Nephron progenitor cell (in vitro differentiated cells): ENCODE data around the gene TNN.
A peak's percentile ranks its signal among the peaks of the same experiment; 100 is the strongest.

ENCODE experiments used
- DNase-seq: peaks from one replicate; pipeline ENCODE4 v3.0.0; 2021
- H3K27ac Mint-ChIP-seq: 2 replicates; pipeline ENCODE4 v1.8.0; 2021; ENCODE audit warnings: mild to moderate bottlenecking, moderate library complexity, mixed read lengths
- H3K27me3 Mint-ChIP-seq: 2 replicates; pipeline ENCODE4 v1.8.0; 2021; ENCODE audit warnings: mild to moderate bottlenecking, low read depth, mixed read lengths; ENCODE audit not compliant: poor library complexity
- H3K36me3 Mint-ChIP-seq: 2 replicates; pipeline ENCODE4 v1.8.0; 2021; ENCODE audit warnings: low read depth, mixed read lengths
- H3K4me1 Mint-ChIP-seq: 2 replicates; pipeline ENCODE4 v1.8.0; 2021; ENCODE audit warnings: mixed read lengths
- H3K4me3 Mint-ChIP-seq: 2 replicates; pipeline ENCODE4 v1.8.0; 2021; ENCODE audit warnings: mild to moderate bottlenecking, moderate library complexity, mixed read lengths
- H3K9me3 Mint-ChIP-seq: 2 replicates; pipeline ENCODE4 v1.8.0; 2021; ENCODE audit warnings: mild to moderate bottlenecking, moderate library complexity, mixed read lengths
- CTCF ChIP-seq: fragments of 200-600 bp; sonication (generic); IDR thresholded peaks from 2 replicates; pipeline ENCODE4 v1.5.0; 2021; ENCODE audit warnings: antibody characterized with exemption

The TNN gene

DNA sequence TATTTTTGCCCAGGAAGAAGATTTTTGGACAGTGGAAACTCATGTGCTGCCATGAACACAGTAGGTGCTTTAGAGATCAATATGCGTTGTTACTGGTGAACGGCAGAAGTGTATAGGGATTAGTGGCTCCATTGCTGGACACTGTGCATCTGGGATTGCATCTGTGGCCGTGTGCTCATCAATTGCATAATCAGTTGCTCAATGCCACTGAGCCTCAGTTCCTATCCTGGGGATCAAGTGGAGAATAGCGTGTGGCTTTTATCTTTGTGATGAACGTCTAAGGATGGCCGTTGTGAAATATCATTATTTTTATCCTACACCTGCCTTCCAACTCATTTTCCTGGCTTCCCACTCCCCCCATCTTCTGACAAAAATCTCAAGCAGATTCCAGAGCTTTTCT lies 5.4 kb downstream of the TNN start:
- DNase-seq = no peak

DNA sequence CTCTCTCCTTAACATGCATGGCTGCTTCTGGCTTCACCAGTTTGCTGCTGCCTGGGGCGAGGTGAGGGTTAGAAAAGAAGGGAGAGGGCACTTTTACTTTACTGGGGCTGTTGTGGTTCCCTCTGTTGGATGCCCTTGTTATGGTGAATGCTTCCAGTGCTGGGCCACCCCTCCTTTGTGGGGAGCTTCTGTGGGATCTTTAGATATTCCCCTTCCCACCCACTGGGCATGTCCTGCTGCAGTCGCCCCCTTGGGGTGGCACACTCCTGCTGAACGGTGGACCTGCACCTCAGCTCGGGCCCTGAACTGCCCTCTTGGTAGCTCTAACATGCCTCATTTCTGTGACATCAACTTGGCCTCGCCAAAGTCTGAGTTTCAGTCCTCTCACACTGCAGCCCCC lies 6.0 kb downstream of the TNN start:
- no peak for DNase-seq
- H3K27ac Mint-ChIP-seq = no peak overlapping the region
- H3K36me3 Mint-ChIP-seq = no peaks in the 10 kb centered on the region
- H3K9me3 Mint-ChIP-seq = no peaks in the 10 kb centered on the region
- no peak for TF ChIP-seq CTCF
- peaks cover 9% of the 10 kb centered on the region for H3K27me3 Mint-ChIP-seq
- H3K4me3 Mint-ChIP-seq = no peak overlapping the region
- peaks cover 49% of the 10 kb centered on the region for H3K4me1 Mint-ChIP-seq

More for the DNA sequence above, 5.4 kb downstream of the TNN start:
- Mint-ChIP-seq H3K9me3 (no peaks in the 10 kb centered on the region), H3K4me3 (no peak overlapping the region), H3K36me3 (no peaks in the 10 kb centered on the region), H3K27ac (peak overlapping the region; percentile 15), H3K4me1 (peaks cover 49% of the 10 kb centered on the region), H3K27me3 (peaks cover 9% of the 10 kb centered on the region)
- no peak for TF ChIP-seq CTCF

- Mint-ChIP-seq H3K27ac (peak overlapping the region; percentile 54), H3K4me1 (peaks cover 42% of the 10 kb centered on the region), H3K36me3 (no peaks in the 10 kb centered on the region), H3K4me3 (no peak overlapping the region), H3K9me3 (no peaks in the 10 kb centered on the region), H3K27me3 (peaks cover 9% of the 10 kb centered on the region)
- no peak for TF ChIP-seq CTCF
- no peak for DNase-seq
Observed at GRCh38 chr1:175075572-175076568, 8.2 kb downstream of the TNN start.

- Mint-ChIP-seq H3K9me3 (no peaks in the 10 kb centered on the region), H3K27ac (no peak overlapping the region), H3K4me1 (peaks cover 28% of the 10 kb centered on the region), H3K36me3 (no peaks in the 10 kb centered on the region), H3K27me3 (peaks cover 15% of the 10 kb centered on the region), H3K4me3 (no peak overlapping the region)
- no peak for DNase-seq
- no peak for TF ChIP-seq CTCF
Observed at GRCh38 chr1:175077356-175078030, 9.9 kb downstream of the TNN start.

- TF ChIP-seq CTCF = no peak
- no peak for DNase-seq
- no peak overlapping the region for H3K27ac Mint-ChIP-seq
- peaks cover 17% of the 10 kb centered on the region for H3K4me1 Mint-ChIP-seq
- H3K36me3 Mint-ChIP-seq = no peaks in the 10 kb centered on the region
- no peaks in the 10 kb centered on the region for H3K9me3 Mint-ChIP-seq
- H3K4me3 Mint-ChIP-seq = no peak overlapping the region
- H3K27me3 Mint-ChIP-seq = peaks cover 19% of the 10 kb centered on the region
Observed at GRCh38 chr1:175078629-175079028, 11.0 kb downstream of the TNN start.
